GM18508 (cell line): ENCODE data around the gene TRAPPC8.
"Not testable (repeated sequence)": the region's sequence is repeated elsewhere in the genome, so short reads cannot be mapped to it uniquely, and the experiment has no call there.

Experiments used
- ATAC-seq: cut with Tn5 transposase; IDR thresholded peaks from one replicate; pipeline ENCODE4 v1.9.1; 2021; ENCODE audit warnings: moderate number of reproducible peaks; ENCODE audit not compliant: insufficient read depth, unreplicated experiment

TRAPPC8 gene

GRCh38 chr18:31943878-31944816 is 1.2 kb upstream of the TRAPPC8 start:
- ATAC-seq, result no peak

GRCh38 chr18:31942291-31942998 is 483 bp downstream of the TRAPPC8 start:
- ATAC-seq, result peak; percentile 18

DNA sequence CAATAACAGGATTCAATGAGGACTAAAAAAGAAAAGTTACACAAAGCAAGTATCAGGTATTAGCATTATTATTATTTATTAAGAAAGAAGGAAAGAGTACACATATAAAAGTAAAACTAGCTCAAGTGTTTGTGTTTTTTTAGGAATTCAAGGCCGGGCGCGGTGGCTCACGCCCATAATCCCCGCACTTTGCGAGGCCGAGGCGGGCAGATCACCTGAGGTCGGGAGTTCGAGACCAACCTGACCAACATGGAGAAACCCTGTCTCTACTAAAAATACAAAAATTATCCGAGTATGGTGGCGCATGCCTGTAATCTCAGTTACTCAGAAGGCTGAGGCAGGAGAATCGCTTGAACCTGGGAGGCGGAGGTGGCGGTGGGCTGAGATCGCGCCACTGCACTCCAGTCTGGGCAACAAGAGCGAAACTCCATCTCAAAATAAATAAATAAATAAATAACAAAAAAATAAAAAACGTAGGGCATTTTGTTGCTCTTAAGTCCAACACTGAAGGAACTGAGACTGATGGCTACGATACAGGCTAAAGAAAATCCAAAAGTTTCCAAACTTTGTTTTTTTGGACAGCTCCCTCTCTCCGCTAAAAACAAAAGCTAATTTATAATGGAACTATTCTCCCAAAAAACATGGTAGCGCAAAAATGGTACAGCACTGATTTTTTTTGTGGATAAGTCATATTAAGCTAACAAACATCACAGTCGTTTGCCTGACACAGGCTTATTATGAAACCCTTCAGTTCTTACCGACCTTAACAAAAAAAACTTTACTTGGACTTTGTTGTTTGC is 1.7 kb downstream of the TRAPPC8 start:
- no peak for ATAC-seq

DNA sequence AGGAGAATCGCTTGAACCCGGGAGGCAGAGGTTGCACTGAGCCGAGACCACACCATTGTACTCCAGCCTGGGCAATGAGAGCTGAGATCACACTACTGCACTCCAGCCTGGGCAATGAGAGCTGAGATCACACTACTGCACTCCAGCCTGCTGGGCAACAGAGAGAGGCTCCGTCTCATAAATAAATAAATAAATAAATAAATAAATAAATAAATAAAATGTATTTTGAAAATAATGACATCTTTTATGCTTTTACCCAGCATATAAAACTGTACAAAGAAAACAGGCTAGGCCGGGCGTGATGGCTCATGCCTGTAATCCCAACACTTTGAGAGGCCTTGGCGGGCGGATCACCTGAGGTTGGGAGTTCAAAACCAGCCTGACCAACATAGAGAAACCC is 8.2 kb downstream of the TRAPPC8 start:
- not testable (repeated sequence) for ATAC-seq

DNA sequence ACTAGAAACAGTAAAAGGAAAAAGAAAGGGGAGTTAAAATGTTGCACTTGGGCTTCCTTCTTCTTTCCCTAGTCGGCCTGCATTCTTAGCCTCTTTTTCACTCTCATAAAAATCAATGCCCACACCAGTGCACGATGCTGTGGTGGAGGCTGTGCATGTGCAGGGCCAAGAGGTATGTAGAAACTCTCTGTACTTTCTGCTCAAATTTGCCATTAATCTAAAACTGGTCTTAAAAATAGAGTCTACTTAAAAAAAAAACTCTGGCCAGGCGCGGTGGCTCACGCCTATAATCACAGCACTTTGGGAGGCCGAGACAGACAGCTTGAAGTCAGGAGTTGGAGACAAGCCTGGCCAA is 11.1 kb downstream of the TRAPPC8 start:
- ATAC-seq, result no peak

GRCh38 chr18:31931163-31931885 is 11.6 kb downstream of the TRAPPC8 start:
- no peak for ATAC-seq

DNA sequence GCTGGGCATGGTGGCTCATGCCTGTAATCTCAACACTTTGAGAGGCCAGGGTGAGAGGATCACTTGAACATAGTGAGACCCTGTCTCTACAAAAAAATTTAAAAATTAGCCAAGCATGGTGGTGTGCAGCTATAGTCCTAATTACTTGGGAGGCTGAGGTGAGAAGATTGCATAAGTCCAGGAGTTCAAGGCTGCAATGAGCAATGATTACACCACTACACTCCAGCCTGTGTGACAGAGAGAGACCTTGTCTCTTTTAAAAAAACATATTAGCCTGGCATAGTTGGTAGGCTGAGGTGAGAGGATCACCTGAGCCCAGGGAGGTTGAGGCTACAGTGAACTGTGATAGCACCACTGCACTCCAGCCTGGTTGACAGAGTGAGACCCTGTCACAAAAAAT is 13.7 kb downstream of the TRAPPC8 start:
- ATAC-seq, result no peak

DNA sequence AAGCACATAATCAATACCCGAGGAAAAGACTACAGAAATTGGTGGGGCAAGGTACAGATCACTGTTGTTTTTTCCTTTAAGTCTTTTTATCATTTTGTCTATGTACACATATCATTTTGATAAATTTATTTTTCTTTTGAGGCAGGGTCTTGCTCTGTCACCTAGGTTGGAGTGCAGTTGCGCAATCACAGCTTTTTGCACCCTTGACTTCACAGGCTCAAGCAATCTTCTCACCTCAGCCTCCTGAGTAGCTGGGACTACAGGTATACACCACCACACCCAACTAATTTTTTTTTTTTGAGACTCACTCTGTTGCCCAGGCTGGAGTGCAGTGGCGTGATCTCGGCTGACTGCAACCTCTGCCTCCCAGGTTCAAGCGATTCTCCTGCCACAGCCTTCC is 15.9 kb downstream of the TRAPPC8 start:
- not testable (repeated sequence) for ATAC-seq

DNA sequence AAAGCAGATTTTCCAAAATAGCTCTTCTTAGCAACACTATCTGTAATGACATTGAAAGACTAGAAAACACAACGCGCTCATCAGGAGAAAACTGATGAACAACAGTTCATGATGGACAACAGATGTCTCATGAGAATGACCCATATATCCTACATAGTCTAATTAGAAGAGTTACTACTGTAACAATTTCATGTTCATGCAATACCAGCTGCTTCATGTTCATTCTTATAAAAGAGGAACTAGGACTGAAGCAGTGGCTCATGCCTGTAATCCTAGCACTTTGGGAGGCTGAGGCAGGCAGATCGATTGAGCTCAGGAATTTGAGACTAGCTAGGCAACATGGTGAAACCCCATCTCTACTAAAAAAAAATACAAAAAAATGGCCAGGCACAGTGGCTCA is 22.7 kb downstream of the TRAPPC8 start:
- ATAC-seq, result no peak

GRCh38 chr18:31919366-31919765 is 23.6 kb downstream of the TRAPPC8 start:
- ATAC-seq, result not testable (repeated sequence)

DNA sequence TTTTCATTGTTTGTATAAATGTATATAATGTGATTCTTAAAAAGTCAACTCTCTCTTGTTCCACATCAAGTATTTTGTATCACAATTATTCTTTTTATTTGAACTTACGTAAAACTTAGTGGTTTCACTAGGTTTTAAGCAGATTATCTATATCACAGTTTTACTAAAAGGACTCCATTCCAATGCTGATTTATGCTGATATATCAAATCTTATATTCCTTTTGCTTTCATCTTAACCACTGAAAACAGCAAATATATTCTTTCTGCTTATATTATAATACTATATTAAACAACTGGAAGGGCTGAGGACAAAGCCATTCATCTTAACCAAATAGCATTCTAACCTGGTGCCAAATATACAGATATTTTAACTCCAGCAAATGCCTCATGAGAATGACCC is 24.2 kb downstream of the TRAPPC8 start:
- ATAC-seq, result no peak

GRCh38 chr18:31901063-31901462 is 41.9 kb downstream of the TRAPPC8 start:
- ATAC-seq, result no peak

GRCh38 chr18:31899771-31900170 is 43.2 kb downstream of the TRAPPC8 start:
- ATAC-seq, result not testable (repeated sequence)

DNA sequence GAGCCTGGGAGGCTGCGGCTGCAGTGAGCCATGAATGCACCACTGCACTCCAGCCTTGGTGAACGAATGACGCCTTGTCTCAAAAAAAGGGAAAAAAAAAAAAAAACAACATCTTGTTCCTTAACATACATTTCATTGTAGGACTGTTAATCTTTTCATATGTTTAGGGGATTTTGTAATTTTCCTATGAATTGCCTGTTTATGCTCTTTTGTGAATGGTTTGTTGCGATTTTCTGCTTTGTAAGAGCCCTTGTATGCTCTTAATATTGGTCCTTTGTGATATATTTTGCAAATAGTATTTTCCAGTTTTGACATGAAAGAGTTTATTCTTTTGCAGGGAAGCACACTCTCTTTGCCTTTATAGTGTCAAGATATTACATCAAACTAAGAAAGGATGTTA is 50.0 kb downstream of the TRAPPC8 start:
- no peak for ATAC-seq

GRCh38 chr18:31891566-31891965 is 51.4 kb downstream of the TRAPPC8 start:
- ATAC-seq, result no peak

GRCh38 chr18:31884020-31884419 is 58.9 kb downstream of the TRAPPC8 start:
- no peak for ATAC-seq

- ATAC-seq, result no peak
Measured at GRCh38 chr18:31880186-31880898, 62.6 kb downstream of the TRAPPC8 start.

GRCh38 chr18:31878358-31878757 is 64.6 kb downstream of the TRAPPC8 start:
- no peak for ATAC-seq

- ATAC-seq, result no peak
Measured at GRCh38 chr18:31877900-31878299, 65.0 kb downstream of the TRAPPC8 start.
